GM18505 (cell line): ENCODE data around the gene HTR7.
"Not testable (repeated sequence)": the region's sequence is repeated elsewhere in the genome, so short reads cannot be mapped to it uniquely, and the experiment has no call there.

ENCODE experiments used
- ATAC-seq: cut with Tn5 transposase; IDR thresholded peaks from one replicate; pipeline ENCODE4 v1.9.1; 2021; ENCODE audit not compliant: unreplicated experiment
- POLR2A ChIP-seq: IDR thresholded peaks from 4 replicates; pipeline ENCODE4 v1.6.1; 2011; ENCODE audit warnings: borderline replicate concordance; ENCODE audit not compliant: insufficient read depth, insufficient read length; ENCODE audit errors: extremely low read depth

The HTR7 gene

GRCh38 chr10:90847436-90847835, 10.4 kb downstream of the HTR7 start:
- no peak for TF ChIP-seq POLR2A
- no peak for ATAC-seq

GRCh38 chr10:90846746-90847145, 11.1 kb downstream of the HTR7 start:
- TF ChIP-seq POLR2A, result no peak
- no peak for ATAC-seq

- no peak for ATAC-seq
Measured at GRCh38 chr10:90845726-90846125, 12.1 kb downstream of the HTR7 start.

GRCh38 chr10:90842725-90843124, 15.1 kb downstream of the HTR7 start:
- no peak for TF ChIP-seq POLR2A
- no peak for ATAC-seq

More at GRCh38 chr10:90845726-90846125, 12.1 kb downstream of the HTR7 start:
- TF ChIP-seq POLR2A, result no peak

- no peak for TF ChIP-seq POLR2A
- no peak for ATAC-seq
Measured at GRCh38 chr10:90837486-90837885, 20.4 kb downstream of the HTR7 start.

- no peak for ATAC-seq
- TF ChIP-seq POLR2A, result no peak
Measured at GRCh38 chr10:90834326-90834725, 23.5 kb downstream of the HTR7 start.

- no peak for ATAC-seq
- no peak for TF ChIP-seq POLR2A
Measured at GRCh38 chr10:90832111-90832510, 25.7 kb downstream of the HTR7 start.

- ATAC-seq, result no peak
- no peak for TF ChIP-seq POLR2A
Measured at GRCh38 chr10:90822508-90822907, 35.3 kb downstream of the HTR7 start.

GRCh38 chr10:90821864-90822263, 36.0 kb downstream of the HTR7 start:
- not testable (repeated sequence) for ATAC-seq

GRCh38 chr10:90819911-90820310, 37.9 kb downstream of the HTR7 start:
- TF ChIP-seq POLR2A, result no peak
- ATAC-seq, result no peak

- ATAC-seq, result no peak
- no peak for TF ChIP-seq POLR2A
Measured at GRCh38 chr10:90818736-90819135, 39.1 kb downstream of the HTR7 start.

GRCh38 chr10:90817128-90817889, 40.5 kb downstream of the HTR7 start:
- no peak for ATAC-seq
- no peak for TF ChIP-seq POLR2A

- ATAC-seq, result no peak
Measured at GRCh38 chr10:90816466-90816865, 41.4 kb downstream of the HTR7 start.

GRCh38 chr10:90813594-90814365, 44.1 kb downstream of the HTR7 start:
- ATAC-seq, result no peak
- TF ChIP-seq POLR2A, result no peak

More at GRCh38 chr10:90816466-90816865, 41.4 kb downstream of the HTR7 start:
- no peak for TF ChIP-seq POLR2A

GRCh38 chr10:90807106-90807505, 50.7 kb downstream of the HTR7 start:
- not testable (repeated sequence) for ATAC-seq
